IMR-90 (cell line): ENCODE results near the gene BCAT1. TPM values are rescaled to one million over a fixed set of nuclear protein-coding genes. Genes with fewer than 3 reads are reported as not detected.

Source experiments
- ATAC-seq: fragments of 200-7000 bp; cut with Tn5 transposase; 2 replicates; pipeline ENCODE4 v1.9.1; 2020; ENCODE audit warnings: low read depth, mild to moderate bottlenecking, moderate library complexity
- BruUV-seq: library from RNA; stranded (reverse); fragments of 400-500 nt; replicated peaks from 2 replicates; lab custom pipeline; 2021; lab: Mats Ljungman, UMichigan
- CTCF ChIA-PET: fragments of 300-600 bp; formaldehyde crosslinking; extraction: SDS; loops from one replicate; lab custom pipeline; 2021; ENCODE audit warnings: antibody characterized with exemption; lab: Yijun Ruan, JAX
- POLR2A ChIA-PET: fragments of 300-600 bp; sonication (Branson Sonifier 250); formaldehyde crosslinking; loops from one replicate; lab custom pipeline; 2022; ENCODE audit warnings: antibody characterized with exemption; ENCODE audit not compliant: unreplicated experiment; lab: Charles Lee
- DNase-seq: peaks from one replicate; pipeline ENCODE4 v3.0.0; 2013
- H2AFZ ChIP-seq: replicated peaks from 2 replicates; pipeline ENCODE3; 2013; ENCODE audit warnings: low read length, mild to moderate bottlenecking; ENCODE audit not compliant: poor library complexity
- H2AK5ac ChIP-seq: 2 replicates; pipeline ENCODE4 v1.6.1; 2013; ENCODE audit warnings: low read depth, low read length, inconsistent platforms
- H2AK9ac ChIP-seq: replicated peaks from 2 replicates; pipeline ENCODE3; 2013; ENCODE audit warnings: mild to moderate bottlenecking, low read depth, low read length, moderate library complexity; ENCODE audit not compliant: poor library complexity
- H2BK120ac ChIP-seq: 2 replicates; pipeline ENCODE4 v1.6.1; 2013; ENCODE audit warnings: low read depth, low read length, inconsistent platforms
- H2BK15ac ChIP-seq: 3 replicates; pipeline ENCODE4 v1.6.1; 2013; ENCODE audit warnings: low read depth, low read length, inconsistent platforms
- H2BK20ac ChIP-seq: 2 replicates; pipeline ENCODE4 v1.6.1; 2013; ENCODE audit warnings: low read depth, mild to moderate bottlenecking, inconsistent platforms, low read length, moderate library complexity
- H2BK5ac ChIP-seq: 2 replicates; pipeline ENCODE4 v1.6.1; 2013; ENCODE audit warnings: mild to moderate bottlenecking, low read depth, low read length, inconsistent platforms; ENCODE audit not compliant: poor library complexity, severe bottlenecking
- H3K14ac ChIP-seq: replicated peaks from 2 replicates; pipeline ENCODE4 v1.6.1; 2013; ENCODE audit warnings: low read depth, low read length, inconsistent platforms
- H3K18ac ChIP-seq: 2 replicates; pipeline ENCODE4 v1.6.1; 2013; ENCODE audit warnings: low read depth, low read length, control low read depth
- H3K23ac ChIP-seq: 2 replicates; pipeline ENCODE4 v1.6.1; 2013; ENCODE audit warnings: low read depth, low read length, inconsistent platforms
- H3K27ac ChIP-seq: 2 replicates; pipeline ENCODE4 v1.5.1; 2013; ENCODE audit warnings: mild to moderate bottlenecking, control low read depth, low read length; ENCODE audit not compliant: insufficient read depth
- H3K27me3 ChIP-seq: 2 replicates; pipeline ENCODE4 v1.6.1; 2013; ENCODE audit warnings: low read length; ENCODE audit not compliant: control insufficient read depth, insufficient read depth
- H3K36me3 ChIP-seq: 2 replicates; pipeline ENCODE4 v1.6.1; 2013; ENCODE audit warnings: low read length, mixed read lengths; ENCODE audit not compliant: control insufficient read depth, insufficient read depth
- H3K4ac ChIP-seq: 2 replicates; pipeline ENCODE4 v1.6.1; 2013; ENCODE audit warnings: low read depth, low read length, inconsistent platforms
- H3K4me1 ChIP-seq: 2 replicates; pipeline ENCODE4 v1.6.1; 2013; ENCODE audit warnings: low read length, mixed read lengths; ENCODE audit not compliant: control insufficient read depth, insufficient read depth
- H3K4me2 ChIP-seq: 2 replicates; pipeline ENCODE4 v1.6.1; 2013; ENCODE audit warnings: low read depth, mild to moderate bottlenecking, control low read depth, low read length, moderate library complexity
- H3K4me3 ChIP-seq: 2 replicates; pipeline ENCODE4 v1.5.1; 2013; ENCODE audit warnings: low read depth, mild to moderate bottlenecking, control low read depth, low read length, moderate library complexity; ENCODE audit not compliant: insufficient read depth
- H3K56ac ChIP-seq: 2 replicates; pipeline ENCODE4 v1.6.1; 2013; ENCODE audit warnings: low read length, inconsistent platforms; ENCODE audit not compliant: insufficient read depth; ENCODE audit errors: extremely low read depth
- H3K79me1 ChIP-seq, 2 experiments: 2 replicates each; pipeline ENCODE4 v1.6.1; 2013; ENCODE audit warnings: low read length in 2 of 2, inconsistent platforms in 1 of 2, low read depth in 1 of 2
- H3K9ac ChIP-seq: 2 replicates; pipeline ENCODE4 v1.6.1; 2013; ENCODE audit warnings: low read depth, low read length, control low read depth
- H3K9me1 ChIP-seq: 2 replicates; pipeline ENCODE4 v1.6.1; 2013; ENCODE audit warnings: low read length, inconsistent platforms; ENCODE audit not compliant: insufficient read depth
- H3K9me3 ChIP-seq: 2 replicates; pipeline ENCODE4 v1.6.1; 2013; ENCODE audit warnings: low read length; ENCODE audit not compliant: control insufficient read depth, insufficient read depth
- H4K20me1 ChIP-seq: 2 replicates; pipeline ENCODE4 v1.6.1; 2013; ENCODE audit warnings: low read length, inconsistent platforms; ENCODE audit not compliant: insufficient read depth
- H4K5ac ChIP-seq: 2 replicates; pipeline ENCODE4 v1.6.1; 2013; ENCODE audit warnings: mild to moderate bottlenecking, low read depth, low read length, control low read depth
- H4K8ac ChIP-seq, 2 experiments: 2 replicates each; pipeline ENCODE4 v1.6.1; 2013; ENCODE audit warnings: low read depth in 2 of 2, low read length in 2 of 2, control low read depth in 1 of 2, inconsistent platforms in 1 of 2
- H4K91ac ChIP-seq: 2 replicates; pipeline ENCODE4 v1.6.1; 2013; ENCODE audit warnings: low read depth, low read length, inconsistent platforms; ENCODE audit not compliant: insufficient read depth
- BHLHE40 ChIP-seq: fragments of 150-350 bp; IDR thresholded peaks from 2 replicates; pipeline ENCODE4 v1.6.1; 2016; ENCODE audit warnings: mild to moderate bottlenecking, low read depth, low read length
- CEBPB ChIP-seq: IDR thresholded peaks from 2 replicates; pipeline ENCODE4 v1.6.1; 2012; ENCODE audit warnings: low read depth, low read length, improper control_type of control experiment
- FOS ChIP-seq: fragments of 150-350 bp; IDR thresholded peaks from 2 replicates; pipeline ENCODE4 v1.6.1; 2016; ENCODE audit warnings: low read depth, low read length
- NFE2L2 ChIP-seq: fragments of 150-350 bp; IDR thresholded peaks from 2 replicates; pipeline ENCODE4 v1.6.1; 2016; ENCODE audit warnings: low read depth, mild to moderate bottlenecking, low read length
- RCOR1 ChIP-seq: IDR thresholded peaks from 2 replicates; pipeline ENCODE4 v1.6.1; 2012; ENCODE audit warnings: mild to moderate bottlenecking, low read length, improper control_type of control experiment; ENCODE audit not compliant: insufficient replicate concordance
- RFX5 ChIP-seq: IDR thresholded peaks from 2 replicates; pipeline ENCODE4 v1.8.0; 2012; ENCODE audit warnings: low read depth, mild to moderate bottlenecking, low read length, moderate library complexity
- WGBS, 2 experiments: methylation state at CpG; one replicate each; pipeline versions ENCODE4 v1.1.5 to v1.1.7; 2013; ENCODE audit warnings: missing lambda C conversion rate in 2 of 2; ENCODE audit not compliant: insufficient read length in 1 of 2; ENCODE audit errors: extremely low coverage in 2 of 2; 5-methylcytosine and 5-hydroxymethylcytosine counted together
- dilution Hi-C: fragments of 300-500 bp; cut with HindIII; formaldehyde crosslinking; loops from one replicate; pipeline ENCODE4 v1.14.3; 2018; ENCODE audit warnings: low sequenced_read_pairs; ENCODE audit not compliant: unreplicated experiment
- in situ Hi-C: fragments of 300-500 bp; cut with MboI; formaldehyde crosslinking; loops from 3 replicates; pipeline ENCODE4 v1.14.3; 2019; ENCODE audit warnings: low sequenced_read_pairs, inconsistent platforms, mixed read lengths
- intact Hi-C: fragments of 100-400 bp; cut with micrococcal nuclease; formaldehyde crosslinking; loops from 2 replicates; pipeline ENCODE4 v1.10.0; 2022
- polyA plus RNA-seq, 3 experiments: library from polyadenylated mRNA; depleted of rRNA; stranded (reverse); fragments of >200 nt; gene quantifications; 2 replicates each; pipeline ENCODE4 v1.2.3, GENCODE V29; 2012; ENCODE audit warnings: low replicate concordance in 1 of 3
- total RNA-seq: library from RNA; depleted of rRNA; stranded (reverse); fragments of >200 nt; gene quantifications from 2 replicates; pipeline ENCODE4 v1.2.3, GENCODE V29; 2012

The BCAT1 gene
- total and polyA plus RNA-seq, 2 of the 4 experiments (the other 2 are of a cell fraction): 30.4 to 683 TPM

DNA sequence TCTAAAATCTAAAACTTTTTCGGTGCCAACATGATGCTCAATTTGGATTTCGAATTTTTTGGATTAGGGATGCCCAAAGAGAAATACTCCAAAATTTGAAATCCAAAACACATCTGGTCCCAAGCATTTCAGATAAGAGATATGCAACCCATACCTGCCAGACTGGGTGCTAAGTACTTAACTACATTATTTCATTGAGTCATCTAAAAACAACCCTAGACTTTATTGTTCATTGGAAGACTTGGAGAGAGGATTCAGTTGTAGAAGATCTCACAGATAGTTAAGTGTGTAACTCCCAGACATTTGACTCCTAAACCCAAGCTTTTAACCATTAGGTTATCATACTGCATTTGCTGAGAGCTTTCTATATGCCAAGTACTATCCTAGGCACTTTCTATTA, 102.2 kb downstream of the BCAT1 start:
- Histone ChIP-seq H3K14ac (no peak overlapping the region), H3K79me1 (peaks cover 46 to 67% of the 10 kb centered on the region in 2 experiments), H3K9ac (no peak overlapping the region), H4K20me1 (peaks cover 20% of the 10 kb centered on the region; the same call in 1 of the 2 replicates), H3K36me3 (peaks cover 14% of the 10 kb centered on the region), H4K8ac (no peak overlapping the region), H4K91ac (no peak overlapping the region), H2BK20ac (no peak overlapping the region), H3K9me3 (no peaks in the 10 kb centered on the region), H2BK120ac (no peak overlapping the region), H3K4ac (no peak overlapping the region), H3K9me1 (peaks cover 7% of the 10 kb centered on the region), H2AFZ (no peak overlapping the region), H3K4me2 (no peak overlapping the region), H2BK5ac (no peak overlapping the region), H4K5ac (no peak overlapping the region), H3K56ac (no peak overlapping the region), H3K27me3 (no peaks in the 10 kb centered on the region), H3K18ac (no peak overlapping the region), H3K4me3 (no peak overlapping the region), H3K27ac (no peak overlapping the region), H2BK15ac (no peak overlapping the region), H3K23ac (no peak overlapping the region), H3K4me1 (no peaks in the 10 kb centered on the region; the same call in 1 of the 2 replicates), H2AK9ac (no peak overlapping the region), H2AK5ac (no peak overlapping the region)
- POLR2A ChIA-PET: no interaction called here
- WGBS, 2 experiments: no CpG with 5 or more reads among the region's 2 CpGs
- dilution Hi-C loops (no loop called here), intact Hi-C loops (no loop called here), in situ Hi-C loops (no loop called here)
- TF ChIP-seq RCOR1: no peak
- no peak for TF ChIP-seq RFX5
- no peak for TF ChIP-seq FOS
- TF ChIP-seq NFE2L2: no peak
- no peak for TF ChIP-seq CEBPB
- no peak for TF ChIP-seq BHLHE40
- DNase-seq (no peak), ATAC-seq (no peak; the same call in 1 of the 2 replicates)
- CTCF ChIA-PET: no interaction called here
- BruUV-seq: no TSS peak
